Measurements from ENCODE around the gene KIF21B.

DNA sequence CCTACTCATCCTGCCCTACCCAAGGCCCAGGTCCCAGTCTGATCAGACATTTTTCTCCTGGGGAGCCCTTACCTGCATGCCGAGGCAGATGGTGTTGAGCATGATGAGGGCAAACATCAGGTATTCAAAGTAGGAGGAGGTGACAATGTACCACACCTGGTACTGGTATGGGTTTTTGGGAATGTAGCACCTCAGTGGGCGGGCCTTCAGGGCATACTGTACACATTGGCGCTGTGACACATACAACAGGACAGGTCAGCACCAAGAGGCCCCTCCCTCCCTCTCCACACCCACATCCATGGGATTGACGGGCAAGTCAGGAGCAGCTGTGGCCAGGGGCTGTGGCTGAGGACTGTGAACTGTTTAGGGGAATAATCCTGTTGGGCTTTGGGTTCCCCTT is 37.1 kb upstream of the KIF21B start:
- TF ChIP-seq, protein P1, sequence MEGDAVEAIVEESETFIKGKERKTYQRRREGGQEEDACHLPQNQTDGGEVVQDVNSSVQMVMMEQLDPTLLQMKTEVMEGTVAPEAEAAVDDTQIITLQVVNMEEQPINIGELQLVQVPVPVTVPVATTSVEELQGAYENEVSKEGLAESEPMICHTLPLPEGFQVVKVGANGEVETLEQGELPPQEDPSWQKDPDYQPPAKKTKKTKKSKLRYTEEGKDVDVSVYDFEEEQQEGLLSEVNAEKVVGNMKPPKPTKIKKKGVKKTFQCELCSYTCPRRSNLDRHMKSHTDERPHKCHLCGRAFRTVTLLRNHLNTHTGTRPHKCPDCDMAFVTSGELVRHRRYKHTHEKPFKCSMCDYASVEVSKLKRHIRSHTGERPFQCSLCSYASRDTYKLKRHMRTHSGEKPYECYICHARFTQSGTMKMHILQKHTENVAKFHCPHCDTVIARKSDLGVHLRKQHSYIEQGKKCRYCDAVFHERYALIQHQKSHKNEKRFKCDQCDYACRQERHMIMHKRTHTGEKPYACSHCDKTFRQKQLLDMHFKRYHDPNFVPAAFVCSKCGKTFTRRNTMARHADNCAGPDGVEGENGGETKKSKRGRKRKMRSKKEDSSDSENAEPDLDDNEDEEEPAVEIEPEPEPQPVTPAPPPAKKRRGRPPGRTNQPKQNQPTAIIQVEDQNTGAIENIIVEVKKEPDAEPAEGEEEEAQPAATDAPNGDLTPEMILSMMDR (IDR thresholded peaks at IDR 0.05; ENCODE audit: poor library complexity), result no peak
- TF ChIP-seq EZH2phosphoT487 (IDR thresholded peaks at IDR 0.05; ENCODE audit: low read depth, severe bottlenecking, unreplicated experiment), result no peak
